HepG2 (cell line): Measurements from ENCODE around the gene F7. TPM values are rescaled to one million over a fixed set of nuclear protein-coding genes. Genes with fewer than 3 reads are reported as not detected.
A peak's percentile ranks its signal among the peaks of the same experiment; 100 is the strongest.

Experiments
- BATF2 ChIP-seq: sonication (generic); formaldehyde crosslinking; IDR thresholded peaks from 2 replicates; pipeline ENCODE4 v1.8.0; 2022; ENCODE audit warnings: mild to moderate bottlenecking, missing genetic modification reagents, moderate library complexity
- HDAC1 ChIP-seq: sonication (generic); formaldehyde crosslinking; IDR thresholded peaks from 2 replicates; pipeline ENCODE4 v1.5.1; 2020; ENCODE audit warnings: mild to moderate bottlenecking, missing genetic modification reagents
- IRF1 ChIP-seq: sonication (generic); formaldehyde crosslinking; IDR thresholded peaks from 2 replicates; pipeline ENCODE4 v1.4.0; 2020; ENCODE audit warnings: low read depth, mild to moderate bottlenecking, missing genetic modification reagents
- JUNB ChIP-seq: sonication (generic); formaldehyde crosslinking; IDR thresholded peaks from 2 replicates; pipeline ENCODE4 v1.8.0; 2022; ENCODE audit warnings: missing genetic modification reagents, mild to moderate bottlenecking, borderline replicate concordance
- MAF1 ChIP-seq: sonication (generic); formaldehyde crosslinking; IDR thresholded peaks from 2 replicates; pipeline ENCODE4 v1.5.0; 2020; ENCODE audit warnings: missing genetic modification reagents, borderline replicate concordance
- NCOR1 ChIP-seq: fragments of 200-600 bp; sonication (generic); IDR thresholded peaks from 2 replicates; pipeline ENCODE4 v1.7.0; 2017; ENCODE audit warnings: antibody characterized with exemption, low read length, borderline replicate concordance
- PAF1 ChIP-seq: IDR thresholded peaks from 2 replicates; pipeline ENCODE4 v1.6.1; 2016; ENCODE audit warnings: missing genetic modification reagents, missing compliant biosample characterization
- SMYD3 ChIP-seq: sonication (generic); formaldehyde crosslinking; IDR thresholded peaks from 2 replicates; pipeline ENCODE4 v1.8.1; 2023; ENCODE audit warnings: mild to moderate bottlenecking, missing genetic modification reagents
- STAT6 ChIP-seq: sonication (generic); formaldehyde crosslinking; IDR thresholded peaks from 2 replicates; pipeline ENCODE4 v1.4.0; 2020; ENCODE audit warnings: missing genetic modification reagents, mild to moderate bottlenecking, borderline replicate concordance
- TRIM22 ChIP-seq: fragments of 450-650 bp; IDR thresholded peaks from 2 replicates; pipeline ENCODE4 v1.6.1; 2017
- ZFP91 ChIP-seq: sonication (generic); formaldehyde crosslinking; IDR thresholded peaks from 2 replicates; pipeline ENCODE4 v1.9.0; 2022; ENCODE audit warnings: missing genetic modification reagents, mild to moderate bottlenecking, borderline replicate concordance
- ZNF335 ChIP-seq: sonication (generic); formaldehyde crosslinking; IDR thresholded peaks from 2 replicates; pipeline ENCODE4 v1.4.0; 2020; ENCODE audit warnings: missing genetic modification reagents
- ZNF547 ChIP-seq: sonication (generic); formaldehyde crosslinking; IDR thresholded peaks from 2 replicates; pipeline ENCODE4 v1.5.1; 2020; ENCODE audit warnings: mild to moderate bottlenecking, missing genetic modification reagents
- ZNF670 ChIP-seq: sonication (generic); formaldehyde crosslinking; IDR thresholded peaks from 2 replicates; pipeline ENCODE4 v1.8.0; 2022; ENCODE audit warnings: mild to moderate bottlenecking, missing genetic modification reagents, borderline replicate concordance
- ZSCAN30 ChIP-seq: sonication (generic); formaldehyde crosslinking; IDR thresholded peaks from 2 replicates; pipeline ENCODE4 v1.5.0; 2020; ENCODE audit warnings: mild to moderate bottlenecking, missing genetic modification reagents
- ZSCAN9 ChIP-seq: IDR thresholded peaks from 2 replicates; pipeline ENCODE4 v1.6.1; 2016; ENCODE audit warnings: borderline replicate concordance
- polyA plus RNA-seq, 8 experiments: library from polyadenylated mRNA; depleted of rRNA in 3 of 8; stranded (reverse) in 7 of 8; unstranded in 1 of 8; fragments of >200 nt; fragmentation: Illumina TruSeq in 4 of 8; extraction: Trizol in 4 of 8; gene quantifications; 2 replicates each; pipeline versions ENCODE4 v1.2.1 to v1.2.3, GENCODE V29; 2011 to 2016; ENCODE audit warnings: low read depth in 4 of 8, missing spikeins in 1 of 8, mixed read lengths in 1 of 8; ENCODE audit not compliant: insufficient read depth in 1 of 8
- total RNA-seq, 5 experiments: library from RNA; depleted of rRNA; stranded (reverse); fragments of >200 nt; fragmentation: Illumina TruSeq; extraction: Trizol; gene quantifications; 2 replicates each; pipeline ENCODE4 v1.2.3, GENCODE V29; 2016; ENCODE audit warnings: low read depth in 1 of 5

The F7 gene
- total and polyA plus RNA-seq, 2 of the 13 experiments (the other 11 are each of a cell fraction or from before 2014, with no cell fraction given): 12.6 to 26.5 TPM

- TF ChIP-seq ZSCAN30 (CRISPR knock-in tag) (no peak), ZNF670 (CRISPR knock-in tag) (no peak), JUNB (CRISPR knock-in tag) (no peak), HDAC1 (CRISPR knock-in tag) (peak; percentile 58), SMYD3 (CRISPR knock-in tag) (no peak), ZNF547 (CRISPR knock-in tag) (no peak), MAF1 (CRISPR knock-in tag) (peak; percentile 15; the same call in 1 of the 2 replicates), TRIM22 (no peak), PAF1 (CRISPR knock-in tag) (no peak), ZSCAN9 (no peak; the same call in 1 of the 2 replicates), NCOR1 (no peak), ZNF335 (CRISPR knock-in tag) (no peak), ZFP91 (no peak), IRF1 (CRISPR knock-in tag) (no peak), BATF2 (CRISPR knock-in tag) (no peak; the same call in 1 of the 2 replicates), STAT6 (CRISPR knock-in tag) (no peak)
Observed at GRCh38 chr13:113123226-113124201, 17.9 kb downstream of the F7 start (continued).
